Pancreas (tissue), 10 donors: Measurements from ENCODE around the gene RNF149. TPM values are rescaled to one million over a fixed set of nuclear protein-coding genes. Genes with fewer than 3 reads are reported as not detected.

Experiments used
- ATAC-seq, 4 donors: fragments of 200-7000 bp; cut with Tn5 transposase; one replicate each; pipeline versions ENCODE4 v1.8.0 to v1.9.1; 2020; ENCODE audit warnings: mild to moderate bottlenecking in 4 of 4, moderate library complexity in 4 of 4
- DNase-seq, 6 donors: peaks; one replicate each; pipeline ENCODE4 v3.0.0-alpha.2; 2020
- FAIRE-seq: peaks from 2 replicates; lab custom pipeline; 2012; peaks lifted over from hg19 to GRCh38; lab: Jason Lieb, UNC
- H3K27ac ChIP-seq, 4 donors: fragments of 200-600 bp; sonication (generic); 1 replicate in 3 of 4; 2 replicates in 1 of 4; pipeline versions ENCODE4 v1.5.0 to v1.8.0; 2020
- H3K27me3 ChIP-seq, 4 donors: fragments of 200-600 bp; one replicate each; pipeline ENCODE4 v1.8.0; 2021
- H3K36me3 ChIP-seq, 3 donors: fragments of 200-600 bp; sonication (generic) in 1 of 3; one replicate each; pipeline versions ENCODE4 v1.5.0 to v1.8.0; 2020 to 2021
- H3K4me1 ChIP-seq, 3 donors: fragments of 200-600 bp; one replicate each; pipeline ENCODE4 v1.8.0; 2021
- H3K4me3 ChIP-seq, 4 donors: fragments of 200-600 bp; sonication (generic) in 2 of 4; one replicate each; pipeline versions ENCODE4 v1.5.0 to v1.8.0; 2020 to 2021
- H3K9me3 ChIP-seq, 4 donors: fragments of 200-600 bp; one replicate each; pipeline ENCODE4 v1.8.0; 2021
- CTCF ChIP-seq, 4 donors: fragments of 200-600 bp; sonication (generic) in 3 of 4; IDR thresholded peaks; one replicate each; pipeline versions ENCODE4 v1.5.0 to v1.8.0; 2021; ENCODE audit warnings: antibody characterized with exemption in 4 of 4
- WGBS, 2 donors: extraction: QIAGEN DNeasy Blood & Tissue Kit; methylation state at CpG; one replicate each; pipeline ENCODE4 v1.1.7; 2013; 5-methylcytosine and 5-hydroxymethylcytosine counted together
- intact Hi-C, 3 donors: fragments of 100-400 bp; cut with DNase I; formaldehyde crosslinking; loops; one replicate each; pipeline versions ENCODE4 v1.11.1 to v1.14.2; 2022
- polyA plus RNA-seq, 2 donors: library from polyadenylated mRNA; stranded (reverse); fragments of 200-250 nt; gene quantifications; one replicate each; pipeline ENCODE4 v1.2.3, GENCODE V29; 2013
- total RNA-seq, 6 donors: library from RNA; stranded (reverse); fragmentation: NEBNext Ultra II Directional in 4 of 6; extraction: Animal tissue kit (Norgen Biotek cat#: 25700) in 4 of 6; gene quantifications; one replicate each; pipeline versions ENCODE4 v1.2.1 to v1.2.4, GENCODE V29; 2021 to 2023
- donor health status: healthy with polysubstance abuse.
- donor health status: DM: no; HTN: no; CAD: no; lungs with moderate emphysema.
- donor health status: DM: no; HTN: no; CAD: no.
- donor health status: control.
- donor health status: control.
- donor health status: Bipolar disorder and iron deficiency.
- donor health status: DM: yes; HTN: yes; CAD: no.
- donor health status: DM: no; HTN: no; CAD: no.
- donor health status: DM: no; HTN: no; CAD: no.
- donor health status: DM: yes; HTN: yes; CAD: no.

The RNF149 gene
- total and polyA plus RNA-seq, 8 donors, result 18.8 to 36.9 (median 25.3) TPM

- Histone ChIP-seq H3K9me3 (no peaks in the 10 kb centered on the region), H3K27ac (no peak overlapping the region), H3K36me3 (peaks cover 0 to 49% (median 3%) of the 10 kb centered on the region in 3 donors), H3K4me3 (no peak overlapping the region), H3K27me3 (no peaks in the 10 kb centered on the region), H3K4me1 (peaks cover 0 to 8% (median 7%) of the 10 kb centered on the region in 3 donors)
- ATAC-seq (peak; percentile 82 to 92 (median 88)), DNase-seq (peak in 3 of 6 donors; percentile 34 to 47 (median 43)), FAIRE-seq (no peak)
- WGBS, 2 donors, result 41 to 48% methylated on average over 7 of the region's 7 CpGs
- intact Hi-C loops, result no loop called here
- no peak for TF ChIP-seq CTCF (IDR thresholded peaks at IDR 0.05)
Observed at GRCh38 chr2:101277111-101277510, 31.4 kb downstream of the RNF149 start.

- peaks cover 0 to 12% (median 8%) of the 10 kb centered on the region in 3 donors for H3K4me1 ChIP-seq
- no peaks in the 10 kb centered on the region for H3K9me3 ChIP-seq
- WGBS, 2 donors, result 77 to 85% methylated on average over 5 of the region's 5 CpGs
- H3K27me3 ChIP-seq, result no peaks in the 10 kb centered on the region
- H3K4me3 ChIP-seq, result no peak overlapping the region
- intact Hi-C loops, result no loop called here
- TF ChIP-seq CTCF (IDR thresholded peaks at IDR 0.05), result no peak
- H3K36me3 ChIP-seq, result peaks cover 0 to 42% (median 4%) of the 10 kb centered on the region in 3 donors
- DNase-seq, result no peak
- no peak overlapping the region for H3K27ac ChIP-seq
- ATAC-seq, result no peak
- FAIRE-seq, result no peak
Observed at GRCh38 chr2:101274142-101274541, 34.4 kb downstream of the RNF149 start.

GRCh38 chr2:101273056-101273455, 35.4 kb downstream of the RNF149 start:
- Histone ChIP-seq H3K36me3 (peaks cover 0 to 44% (median 4%) of the 10 kb centered on the region in 3 donors), H3K4me1 (peaks cover 0 to 18% (median 14%) of the 10 kb centered on the region in 3 donors), H3K27ac (peak overlapping the region in 1 of 4 donors; percentile 45), H3K4me3 (no peak overlapping the region), H3K27me3 (no peaks in the 10 kb centered on the region), H3K9me3 (no peaks in the 10 kb centered on the region)
- no peak for ATAC-seq
- TF ChIP-seq CTCF (IDR thresholded peaks at IDR 0.05), result no peak
- no peak for DNase-seq
- 82 to 84% methylated on average over 8 of the region's 8 CpGs for WGBS, 2 donors
- FAIRE-seq, result no peak
- intact Hi-C loops, result no loop called here

DNA sequence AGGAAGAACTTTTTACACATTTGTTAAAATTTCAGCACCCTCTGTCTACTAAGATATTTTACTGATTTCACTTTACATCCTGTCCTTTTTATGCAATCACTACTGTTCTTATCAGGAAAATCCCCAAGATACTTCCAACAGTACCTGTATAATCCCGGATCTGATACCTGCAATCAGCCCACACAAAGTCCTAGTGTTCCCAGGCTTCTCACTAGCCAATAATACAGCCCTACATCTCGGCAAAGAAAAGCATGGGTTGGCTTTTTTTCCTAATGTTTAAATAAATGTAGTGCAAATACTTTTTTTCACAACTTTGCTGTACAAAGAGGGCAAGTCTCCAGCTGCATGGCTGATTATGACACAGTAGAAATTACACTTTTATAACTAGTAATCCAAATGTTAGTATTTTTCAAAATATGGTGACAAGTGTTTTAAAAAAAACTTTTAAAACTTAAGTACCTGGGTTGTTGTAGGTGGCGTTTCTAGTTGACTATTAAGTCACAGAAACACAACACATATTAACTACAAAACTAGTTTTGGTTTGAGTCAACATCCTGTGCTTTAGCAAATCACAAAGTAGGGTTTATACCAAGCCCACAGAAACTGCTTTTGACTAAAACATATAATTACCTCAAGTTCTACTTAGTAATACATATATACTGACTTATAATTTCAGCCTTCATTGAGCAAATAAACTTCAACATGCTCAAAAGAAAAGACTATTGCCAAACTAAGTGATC, 36.3 kb downstream of the RNF149 start:
- Histone ChIP-seq H3K36me3 (peaks cover 0 to 44% (median 8%) of the 10 kb centered on the region in 3 donors), H3K27ac (peak overlapping the region in 1 of 4 donors; percentile 45), H3K4me3 (no peak overlapping the region), H3K27me3 (no peaks in the 10 kb centered on the region), H3K4me1 (peaks cover 0 to 27% (median 21%) of the 10 kb centered on the region in 3 donors), H3K9me3 (no peaks in the 10 kb centered on the region)
- intact Hi-C loops, result no loop called here
- no peak for TF ChIP-seq CTCF (IDR thresholded peaks at IDR 0.05)
- DNase-seq (no peak), ATAC-seq (peak in 2 of 4 donors; percentile 46 to 55), FAIRE-seq (no peak)
- 12 to 19% methylated on average over 3 of the region's 3 CpGs for WGBS, 2 donors
